GM18873 (cell line): ENCODE results near the gene CUEDC2.

Source experiments
- ATAC-seq: cut with Tn5 transposase; IDR thresholded peaks from one replicate; pipeline ENCODE4 v1.9.1; 2021; ENCODE audit warnings: mild to moderate bottlenecking, moderate library complexity, moderate number of reproducible peaks; ENCODE audit not compliant: unreplicated experiment, low FRiP score

CUEDC2 gene

GRCh38 chr10:102432162-102432950 is at the start of gene CUEDC2:
Gene CUEDC2 (minus strand): TSS chr10:102432574. CDS start chr10:102425188, 7,386 bp downstream.
- ATAC-seq, result peak; percentile 84

- ATAC-seq, result no peak
Measured at GRCh38 chr10:102480396-102480795, 48.0 kb upstream of the CUEDC2 start.

GRCh38 chr10:102479651-102480050 is 47.3 kb upstream of the CUEDC2 start:
- ATAC-seq, result no peak

GRCh38 chr10:102476466-102477141 is 44.2 kb upstream of the CUEDC2 start:
- ATAC-seq, result no peak

GRCh38 chr10:102475451-102476040 is 43.2 kb upstream of the CUEDC2 start:
- ATAC-seq, result no peak

GRCh38 chr10:102473445-102474331 is 41.3 kb upstream of the CUEDC2 start:
- no peak for ATAC-seq

GRCh38 chr10:102470579-102471546 is 38.5 kb upstream of the CUEDC2 start:
- ATAC-seq, result no peak

GRCh38 chr10:102468683-102469082 is 36.3 kb upstream of the CUEDC2 start:
- ATAC-seq, result no peak

- no peak for ATAC-seq
Measured at GRCh38 chr10:102467971-102468438, 35.6 kb upstream of the CUEDC2 start.

GRCh38 chr10:102467318-102467717 is 34.9 kb upstream of the CUEDC2 start:
- ATAC-seq, result no peak

GRCh38 chr10:102465466-102465865 is 33.1 kb upstream of the CUEDC2 start:
- ATAC-seq, result no peak

- ATAC-seq, result no peak
Measured at GRCh38 chr10:102463983-102464382, 31.6 kb upstream of the CUEDC2 start.

- no peak for ATAC-seq
Measured at GRCh38 chr10:102462512-102463054, 30.2 kb upstream of the CUEDC2 start.

GRCh38 chr10:102461187-102462054 is 29.0 kb upstream of the CUEDC2 start:
- ATAC-seq, result no peak

GRCh38 chr10:102460836-102461186 is 28.4 kb upstream of the CUEDC2 start:
- ATAC-seq, result no peak

- ATAC-seq, result no peak
Measured at GRCh38 chr10:102458656-102459055, 26.3 kb upstream of the CUEDC2 start.

GRCh38 chr10:102457591-102458150 is 25.3 kb upstream of the CUEDC2 start:
- no peak for ATAC-seq
